Measurements from ENCODE around the gene KHDRBS2. TPM values are rescaled to one million over a fixed set of nuclear protein-coding genes. Genes with fewer than 3 reads are reported as not detected.

KHDRBS2 gene
- total and polyA plus RNA-seq, 2 of the 13 experiments (the other 11 are each of a cell fraction or from before 2014, with no cell fraction given), result not detected

GRCh38 chr6:62103186-62103859 is 182.7 kb downstream of the KHDRBS2 start:
- Histone ChIP-seq H3K27me3 (ENCODE audit: control insufficient read depth in 1 of 2, insufficient read depth in 2 of 2, low read length in 2 of 2) (no peaks in the 10 kb centered on the region), H4K20me1 (ENCODE audit: insufficient read depth, low read length) (no peaks in the 10 kb centered on the region), H3K4me1 (ENCODE audit: insufficient read depth, low read length) (no peaks in the 10 kb centered on the region), H3K9me3 (ENCODE audit: low read length) (0 out of 2 replicates have a peak, but pooled peaks cover 6% of the 10 kb centered on the region), H3K4me3 (replicated peaks in 1 of 3; ENCODE audit: insufficient read depth in 1 of 3, low read depth in 2 of 3, low read length in 3 of 3) (no peak overlapping the region), H3K27ac (ENCODE audit: extremely low read length, insufficient read depth, low read length) (no peak overlapping the region), H3K36me3 (replicated peaks in 1 of 2; ENCODE audit: control insufficient read depth in 1 of 2, insufficient read depth in 2 of 2, low read length in 2 of 2) (no peaks in the 10 kb centered on the region), H3K4me2 (ENCODE audit: low read depth, low read length) (no peak overlapping the region), H3K79me2 (ENCODE audit: insufficient read depth, low read length) (no peaks in the 10 kb centered on the region), H3K9ac (ENCODE audit: insufficient read depth, low read depth, low read length) (no peak overlapping the region), H2AFZ (ENCODE audit: low read length) (no peak overlapping the region)
- intact Hi-C loops (cut with micrococcal nuclease; ENCODE audit: unreplicated experiment), result no loop called here
- POLR2A ChIA-PET, result no interaction called here
- in situ Hi-C loops (cut with HindIII; ENCODE audit: extremely low pct_ligation_motif_present, low pct_unique_long_range_greater_than_20kb), result no loop called here
- no peak for DNase-seq (ENCODE audit: low spot score)
- no peak for FAIRE-seq
- 11% methylated on average over 7 of the region's 8 CpGs for WGBS (ENCODE audit: low lambda C conversion rate)
- TF ChIP-seq ZNF383 (CRISPR knock-in tag; IDR thresholded peaks at IDR 0.05; ENCODE audit: borderline replicate concordance) (no peak), HMGA1 (CRISPR knock-in tag; conservative IDR thresholded peaks at IDR 0.05) (no peak), ZNF180 (CRISPR knock-in tag; IDR thresholded peaks at IDR 0.05; ENCODE audit: borderline replicate concordance, low read depth) (no peak), ZFP36 (IDR thresholded peaks at IDR 0.05; ENCODE audit: borderline replicate concordance, low read depth, low read length, partially characterized antibody) (no peak), ZNF281 (CRISPR knock-in tag; IDR thresholded peaks at IDR 0.05; ENCODE audit: borderline replicate concordance) (no peak), STAG1 (CRISPR knock-in tag; IDR thresholded peaks at IDR 0.05) (no peak), ZNF101 (CRISPR knock-in tag; IDR thresholded peaks at IDR 0.05; ENCODE audit: borderline replicate concordance, low read depth) (no peak), ATF7-NPFF (CRISPR knock-in tag; IDR thresholded peaks at IDR 0.05; ENCODE audit: low read depth) (no peak), ZNF878 (CRISPR knock-in tag; IDR thresholded peaks at IDR 0.05) (no peak), ETS1 (CRISPR knock-in tag; IDR thresholded peaks at IDR 0.05) (no peak), TBX3 (IDR thresholded peaks at IDR 0.05; ENCODE audit: borderline replicate concordance) (no peak), ZKSCAN8 (CRISPR knock-in tag; IDR thresholded peaks at IDR 0.05; ENCODE audit: borderline replicate concordance) (no peak), ZNF337 (CRISPR knock-in tag; IDR thresholded peaks at IDR 0.05; ENCODE audit: borderline replicate concordance, low read depth) (no peak)
- no TSS peak for BruUV-seq (replicated peaks)
- CTCF ChIA-PET (ENCODE audit: low intra/inter-chr PET ratio, low total read pairs), result no interaction called here
- ATAC-seq, result peak; percentile 81

Measured in HepG2 (cell line).